Esophagus mucosa (tissue), 1 donor: ENCODE data around the gene CDNF. TPM values are rescaled to one million over a fixed set of nuclear protein-coding genes. Genes with fewer than 3 reads are reported as not detected.
"Not testable (repeated sequence)": the region's sequence is repeated elsewhere in the genome, so short reads cannot be mapped to it uniquely, and the experiment has no call there.

ENCODE experiments used
- ATAC-seq: fragments of 200-7000 bp; cut with Tn5 transposase; one replicate; pipeline ENCODE4 v1.9.1; 2020
- total RNA-seq: library from RNA; stranded (reverse); gene quantifications from one replicate; pipeline ENCODE4 v1.2.4, GENCODE V29; 2023
- donor health status: DM: yes; HTN: yes; CAD: no.

Gene CDNF
- total RNA-seq = 1.2 TPM

GRCh38 chr10:14837757-14838581 is at the start of gene CDNF, which contains the start of the genes HSPA14 and MSANTD7:
Gene CDNF, minus strand, starts transcription at chr10:14838037. Its CDS starts 91 bp downstream, at chr10:14837946.
Gene HSPA14, plus strand, starts transcription at chr10:14838306. Its CDS starts 97 bp downstream, at chr10:14838403.
Gene MSANTD7, plus strand, starts transcription at chr10:14838306. Its CDS starts 3,979 bp downstream, at chr10:14842285.
- peak; percentile 99 for ATAC-seq

- no peak for ATAC-seq
These were observed 46.2 kb upstream of the CDNF start for GRCh38 chr10:14884082-14884481.

GRCh38 chr10:14880229-14880628 is 42.4 kb upstream of the CDNF start:
- no peak for ATAC-seq

- ATAC-seq = no peak
These were observed 42.0 kb upstream of the CDNF start for GRCh38 chr10:14879928-14880193.

- ATAC-seq = peak; percentile 15
These were observed 41.5 kb upstream of the CDNF start for GRCh38 chr10:14879124-14879927.

- ATAC-seq = peak; percentile 99
These were observed 40.7 kb upstream of the CDNF start, which contains the start of gene SUV39H2 for GRCh38 chr10:14878266-14879123. Gene SUV39H2, plus strand, starts transcription at chr10:14878866. Its CDS starts 23 bp downstream, at chr10:14878889.

GRCh38 chr10:14876764-14877163 is 38.9 kb upstream of the CDNF start:
- no peak for ATAC-seq

GRCh38 chr10:14875941-14876340 is 38.1 kb upstream of the CDNF start:
- no peak for ATAC-seq

GRCh38 chr10:14873090-14873760 is 35.4 kb upstream of the CDNF start:
- ATAC-seq = no peak

- not testable (repeated sequence) for ATAC-seq
These were observed 27.0 kb upstream of the CDNF start for GRCh38 chr10:14864871-14865270.

GRCh38 chr10:14864466-14864865 is 26.6 kb upstream of the CDNF start:
- ATAC-seq = not testable (repeated sequence)

- no peak for ATAC-seq
These were observed 23.0 kb upstream of the CDNF start for GRCh38 chr10:14860791-14861190.

- ATAC-seq = no peak
These were observed 21.9 kb upstream of the CDNF start for GRCh38 chr10:14859775-14860174.

- no peak for ATAC-seq
These were observed 21.2 kb upstream of the CDNF start for GRCh38 chr10:14859043-14859442.

- ATAC-seq = peak; percentile 18
These were observed 20.6 kb upstream of the CDNF start for GRCh38 chr10:14858338-14858960.

GRCh38 chr10:14855453-14855852 is 17.6 kb upstream of the CDNF start:
- no peak for ATAC-seq

GRCh38 chr10:14852236-14852635 is 14.4 kb upstream of the CDNF start:
- ATAC-seq = no peak

- no peak for ATAC-seq
These were observed 7.1 kb upstream of the CDNF start for GRCh38 chr10:14844948-14845347.

GRCh38 chr10:14843327-14843988 is 5.6 kb upstream of the CDNF start:
- no peak for ATAC-seq

- ATAC-seq = no peak
These were observed 2.3 kb upstream of the CDNF start for GRCh38 chr10:14840178-14840577.

- no peak for ATAC-seq
These were observed 1.5 kb upstream of the CDNF start for GRCh38 chr10:14839305-14839695.
